H1 (cell line): Measurements from ENCODE around the gene KLHL9. TPM values are rescaled to one million over a fixed set of nuclear protein-coding genes. Genes with fewer than 3 reads are reported as not detected.

ENCODE experiments used
- BCL11A ChIP-seq, 2 experiments: IDR thresholded peaks; one replicate each; pipeline ENCODE4 v1.6.1; 2011; ENCODE audit warnings: low read depth in 2 of 2, low read length in 2 of 2, mild to moderate bottlenecking in 2 of 2
- CREB1 ChIP-seq: IDR thresholded peaks from 2 replicates; pipeline ENCODE4 v1.6.1; 2012; ENCODE audit warnings: inconsistent platforms
- PHF8 ChIP-seq: fragments of 200-600 bp; sonication (generic); conservative IDR thresholded peaks from 2 replicates; pipeline ENCODE4 v1.7.1; 2012; ENCODE audit warnings: low read depth, mild to moderate bottlenecking, inconsistent platforms, low read length, moderate library complexity
- RBBP5 ChIP-seq: IDR thresholded peaks from 2 replicates; pipeline ENCODE4 v1.7.1; 2012; ENCODE audit warnings: low read depth, mild to moderate bottlenecking, inconsistent platforms, low read length, moderate library complexity, borderline replicate concordance
- RFX5 ChIP-seq: IDR thresholded peaks from 2 replicates; pipeline ENCODE4 v1.6.1; 2011; ENCODE audit warnings: low read depth, low read length, improper control_type of control experiment, borderline replicate concordance
- RNF2 ChIP-seq: fragments of 200-900, 300-1000 bp; sonication (generic); IDR thresholded peaks from 2 replicates; pipeline ENCODE4 v1.7.1; 2016; ENCODE audit warnings: borderline replicate concordance, low read depth, mild to moderate bottlenecking, antibody characterized with exemption, low read length; ENCODE audit not compliant: poor library complexity, severe bottlenecking; ENCODE audit errors: missing control alignments
- polyA plus RNA-seq, 7 experiments: library from polyadenylated mRNA; depleted of rRNA in 3 of 7; stranded (reverse) in 5 of 7; unstranded in 2 of 7; fragments of >200 nt in 5 of 7; fragments of 200-250 nt in 2 of 7; gene quantifications; 1 replicate in 5 of 7; 2 replicates in 1 of 7; 4 replicates in 1 of 7; pipeline versions ENCODE4 v1.2.1 to v1.2.3, GENCODE V29; 2011 to 2013; ENCODE audit warnings: missing spikeins in 2 of 7, mixed read lengths in 2 of 7
- total RNA-seq: library from RNA; stranded (reverse); fragmentation: NEBNext Ultra II Directional; extraction: Animal tissue kit (Norgen Biotek cat#: 25700); gene quantifications from 2 replicates; pipeline ENCODE4 v1.2.1, GENCODE V29; 2021

The KLHL9 gene
- total and polyA plus RNA-seq, 2 of the 8 experiments (the other 6 are each of a cell fraction or from before 2014, with no cell fraction given) = 4.9 to 15.7 TPM

GRCh38 chr9:21286099-21286498 is 49.1 kb downstream of the KLHL9 start (continued):
- TF ChIP-seq PHF8 = no peak
- no peak for TF ChIP-seq RFX5
- no peak for TF ChIP-seq CREB1
- TF ChIP-seq RBBP5 = no peak
- no peak for TF ChIP-seq BCL11A (IDR thresholded peaks at IDR 0.05; ENCODE audit: low read depth in 2 of 2, low read length in 2 of 2)
- no peak for TF ChIP-seq RNF2
- TF ChIP-seq, all 59 proteins: peak for 0
